Activated naive CD4-positive, alpha-beta T cell treated with anti-CD3 and anti-CD28 coated beads, Interleukin-2, amount 50 U/mL, for 16 hours (primary cell): Measurements from ENCODE around the gene AFAP1.

Experiments
- DNase-seq: peaks from one replicate; pipeline ENCODE4 v3.0.0-alpha.2; 2020

AFAP1 gene

GRCh38 chr4:7766086-7766485 is 173.6 kb downstream of the AFAP1 start:
- DNase-seq, result no peak

GRCh38 chr4:7765666-7766065 is 174.0 kb downstream of the AFAP1 start:
- DNase-seq, result no peak

DNA sequence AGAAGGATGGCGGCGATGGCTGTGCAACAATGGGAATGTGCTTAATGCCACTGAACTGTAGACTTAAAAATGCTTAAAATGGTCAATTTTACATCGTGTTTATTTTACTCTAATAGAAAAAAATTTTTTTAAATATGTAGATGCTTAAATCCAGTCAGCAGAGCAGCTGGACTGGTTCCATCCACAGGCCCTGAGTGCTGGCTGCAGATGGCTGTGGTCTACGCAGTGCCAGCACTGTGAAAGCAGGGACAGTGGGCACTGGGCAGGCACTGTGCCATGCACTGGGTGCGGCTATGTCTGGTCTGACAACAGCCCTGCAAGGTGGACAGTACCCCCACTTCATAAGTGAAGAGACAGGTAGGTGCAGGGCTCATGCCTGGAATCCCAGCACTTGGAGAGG is 175.2 kb downstream of the AFAP1 start:
- no peak for DNase-seq

DNA sequence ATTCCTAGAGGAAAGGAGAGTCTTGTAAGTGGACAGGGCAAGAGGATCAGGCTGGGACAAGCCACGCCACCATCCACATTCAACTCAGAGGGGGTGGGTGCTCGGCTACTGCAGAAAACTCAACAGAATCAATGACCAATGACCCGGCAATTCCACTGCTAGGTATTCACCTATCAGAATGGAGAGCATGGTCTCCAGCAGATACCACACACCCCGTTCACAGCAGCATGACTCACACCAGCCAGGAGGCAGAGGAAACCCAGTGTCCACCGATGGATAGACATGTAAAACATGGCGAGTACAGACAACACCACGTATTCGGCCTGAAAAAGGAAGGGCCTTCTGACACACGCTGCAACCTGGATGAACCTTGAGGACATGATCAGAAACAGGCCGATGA is 175.9 kb downstream of the AFAP1 start:
- DNase-seq, result no peak

DNA sequence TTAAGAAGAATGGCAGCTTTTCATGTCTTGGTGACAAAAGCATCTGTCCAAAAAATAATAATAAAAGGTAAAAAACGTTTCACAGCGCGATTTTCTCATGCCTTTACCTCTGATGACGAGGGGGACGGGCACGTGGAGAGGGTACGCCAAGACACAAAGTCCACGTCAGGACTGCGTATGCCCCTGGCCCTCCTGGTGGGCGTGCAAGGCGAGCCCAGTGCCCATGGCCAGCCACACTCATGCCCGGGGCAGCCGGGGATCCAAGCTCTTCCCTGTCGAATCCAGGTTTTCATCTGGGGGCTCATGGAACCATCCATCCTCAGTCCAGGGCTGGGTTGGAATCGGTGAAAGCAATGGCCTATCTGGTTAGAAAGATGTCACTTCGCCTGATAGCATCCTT is 176.6 kb downstream of the AFAP1 start:
- no peak for DNase-seq

- no peak for DNase-seq
Measured at GRCh38 chr4:7762376-7763030, 177.2 kb downstream of the AFAP1 start.

- peak; percentile 62 for DNase-seq
Measured at GRCh38 chr4:7761720-7762119, 177.9 kb downstream of the AFAP1 start.

DNA sequence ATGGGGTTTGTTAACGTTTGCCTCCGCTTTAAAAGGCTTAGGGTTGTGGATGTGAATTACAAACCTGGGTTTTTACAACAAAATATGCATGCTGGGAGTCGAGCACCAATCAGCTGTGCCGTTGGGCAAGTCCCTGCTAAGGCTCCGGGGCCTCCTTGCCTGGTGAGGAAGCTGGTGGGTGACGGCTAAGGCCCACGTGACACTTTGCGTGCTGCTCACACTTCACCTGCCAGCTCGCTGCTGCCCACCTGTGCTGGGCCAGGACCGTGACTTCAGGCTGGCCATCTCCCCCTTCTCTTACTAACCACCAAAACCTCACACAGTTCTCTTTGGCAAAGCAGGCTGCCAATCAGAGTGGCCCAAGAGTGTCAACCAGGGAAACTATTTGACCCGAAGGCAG is 178.3 kb downstream of the AFAP1 start:
- no peak for DNase-seq

GRCh38 chr4:7760706-7761105 is 179.0 kb downstream of the AFAP1 start:
- DNase-seq, result no peak

DNA sequence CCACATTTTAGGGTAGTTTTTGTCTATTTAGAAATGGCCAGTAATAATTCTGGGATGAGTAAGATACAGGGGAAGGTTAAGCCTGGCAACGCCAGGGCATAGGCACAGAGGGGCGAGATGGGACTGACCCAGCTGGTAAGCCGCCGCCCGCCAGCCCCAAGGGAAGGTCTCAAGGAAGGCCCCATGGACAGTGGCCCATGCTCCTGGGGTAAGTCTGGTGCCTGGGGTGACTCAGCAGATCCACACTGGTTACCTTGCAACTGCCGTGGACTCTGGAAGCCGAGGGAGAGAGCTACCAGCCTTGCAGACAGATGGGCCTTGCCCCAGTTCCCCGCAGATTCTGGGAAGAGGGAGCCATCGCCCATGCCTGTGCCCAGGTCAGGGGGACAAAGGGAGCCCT is 179.4 kb downstream of the AFAP1 start:
- DNase-seq, result no peak

DNA sequence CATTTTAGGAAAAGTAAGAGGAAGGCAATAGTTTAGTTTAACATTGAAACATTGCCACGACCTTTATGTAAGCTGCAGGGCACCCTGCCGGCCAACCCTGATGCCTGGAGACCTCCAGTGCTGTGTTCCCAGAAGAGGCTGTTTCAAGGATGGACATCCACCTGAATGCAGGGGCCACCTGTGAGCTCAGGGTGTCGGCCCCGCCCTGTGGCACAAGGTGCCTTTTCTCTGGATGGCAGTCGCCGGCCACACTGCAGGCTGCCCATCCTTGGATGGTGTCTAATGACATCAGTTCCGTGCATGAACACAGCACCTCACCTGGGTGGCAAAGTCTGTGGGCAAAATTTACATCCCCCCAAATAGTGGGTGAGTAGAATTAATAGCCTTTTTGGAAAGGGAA is 180.0 kb downstream of the AFAP1 start:
- DNase-seq, result no peak

DNA sequence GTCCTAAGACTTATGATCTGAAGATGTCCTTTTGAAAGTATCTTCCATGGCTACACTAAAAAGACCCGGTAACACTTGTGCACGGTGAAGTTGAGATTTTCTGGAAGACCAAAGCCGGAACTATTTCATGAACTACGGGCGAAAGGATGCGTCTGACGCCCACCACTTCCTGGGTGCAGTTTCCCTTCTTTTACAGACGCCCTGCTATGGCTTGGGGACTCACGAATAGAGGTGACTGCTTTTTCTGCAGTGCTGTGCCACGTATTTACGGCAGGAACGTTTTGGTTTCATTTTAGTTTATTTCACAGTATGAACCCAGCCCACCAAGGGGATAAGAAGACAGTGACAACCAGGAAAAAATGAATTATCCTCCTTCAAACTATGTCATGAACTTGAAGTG is 180.4 kb downstream of the AFAP1 start:
- peak; percentile 72 for DNase-seq

DNA sequence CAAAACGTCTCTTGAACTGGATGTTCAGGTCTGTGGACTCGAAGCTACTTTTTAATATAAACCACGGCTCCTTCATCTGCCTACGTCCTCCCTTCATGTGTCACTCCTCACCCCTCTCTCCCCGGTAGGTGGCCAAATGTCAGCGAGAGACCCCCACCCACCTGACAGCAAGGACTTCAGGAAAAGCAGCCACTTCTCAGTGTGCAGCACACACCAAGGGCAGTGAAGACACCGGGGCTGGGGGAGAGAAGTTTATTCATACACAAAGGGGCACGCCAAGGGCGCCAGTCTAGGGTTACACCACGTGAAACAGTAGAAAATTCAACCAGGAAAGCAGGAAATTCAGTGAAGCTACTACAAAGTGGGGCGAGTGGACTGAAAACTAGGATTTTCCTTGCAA is 181.2 kb downstream of the AFAP1 start:
- DNase-seq, result no peak

- no peak for DNase-seq
Measured at GRCh38 chr4:7757501-7758471, 181.9 kb downstream of the AFAP1 start.

DNA sequence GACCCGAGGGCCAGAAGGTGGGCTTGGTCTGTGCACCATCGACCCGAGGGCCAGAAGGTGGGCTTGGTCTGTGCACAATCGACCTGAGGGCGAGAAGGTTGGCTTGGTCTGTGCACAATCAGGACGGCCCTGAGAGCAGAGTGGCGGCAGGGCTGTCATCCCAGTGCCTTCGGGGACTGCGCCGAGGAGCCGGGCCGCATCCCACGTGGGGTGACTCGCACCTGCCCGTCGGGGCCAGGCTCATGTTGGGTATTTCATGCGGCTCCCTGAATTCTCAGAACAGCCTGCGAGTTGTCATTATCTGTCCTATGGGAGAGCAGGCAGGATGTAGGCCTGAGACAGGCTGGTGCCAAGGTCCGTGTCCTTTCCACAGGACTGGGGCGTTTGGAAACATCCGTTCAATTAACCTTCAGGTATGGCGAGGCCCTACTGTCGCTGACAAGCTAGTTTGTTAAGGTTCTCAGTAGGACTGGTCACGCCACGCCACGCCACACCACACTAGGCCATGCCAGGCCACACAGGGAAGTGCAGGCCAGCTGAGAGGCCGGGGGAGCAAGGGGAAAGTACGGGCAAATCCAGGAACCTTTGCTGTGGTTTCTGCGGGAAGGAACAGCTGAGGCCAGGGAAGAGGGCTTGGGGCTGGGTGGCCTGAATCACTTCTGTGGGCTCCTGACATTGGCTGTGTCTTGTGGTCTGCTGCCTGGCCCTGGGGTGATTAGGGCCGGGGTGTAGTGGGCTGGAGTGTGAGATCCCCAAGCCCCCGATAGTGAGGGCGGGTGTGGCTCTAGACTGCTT is 182.9 kb downstream of the AFAP1 start:
- no peak for DNase-seq

- no peak for DNase-seq
Measured at GRCh38 chr4:7756071-7756470, 183.6 kb downstream of the AFAP1 start.

DNA sequence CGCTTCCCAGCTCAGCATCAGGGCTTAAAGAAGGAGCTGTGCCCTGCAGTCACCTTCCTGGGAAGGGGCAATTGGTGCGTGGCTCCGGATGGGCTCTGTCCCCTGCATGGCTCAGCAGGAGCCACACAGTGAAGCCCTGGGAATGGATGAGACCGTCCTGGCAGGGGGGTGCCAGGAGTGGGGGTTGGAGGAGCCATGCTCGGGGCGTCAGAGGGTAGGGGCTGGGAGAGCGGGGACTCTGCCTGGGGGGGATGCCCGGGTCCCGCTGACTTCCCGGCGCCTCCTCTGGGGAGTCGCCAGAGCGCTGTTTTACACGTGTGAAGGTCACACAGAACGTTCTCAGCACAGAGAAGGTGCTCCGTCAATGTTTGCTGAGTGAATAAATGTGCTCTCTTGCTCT is 184.1 kb downstream of the AFAP1 start:
- DNase-seq, result no peak

- DNase-seq, result no peak
Measured at GRCh38 chr4:7754565-7755262, 184.9 kb downstream of the AFAP1 start.

DNA sequence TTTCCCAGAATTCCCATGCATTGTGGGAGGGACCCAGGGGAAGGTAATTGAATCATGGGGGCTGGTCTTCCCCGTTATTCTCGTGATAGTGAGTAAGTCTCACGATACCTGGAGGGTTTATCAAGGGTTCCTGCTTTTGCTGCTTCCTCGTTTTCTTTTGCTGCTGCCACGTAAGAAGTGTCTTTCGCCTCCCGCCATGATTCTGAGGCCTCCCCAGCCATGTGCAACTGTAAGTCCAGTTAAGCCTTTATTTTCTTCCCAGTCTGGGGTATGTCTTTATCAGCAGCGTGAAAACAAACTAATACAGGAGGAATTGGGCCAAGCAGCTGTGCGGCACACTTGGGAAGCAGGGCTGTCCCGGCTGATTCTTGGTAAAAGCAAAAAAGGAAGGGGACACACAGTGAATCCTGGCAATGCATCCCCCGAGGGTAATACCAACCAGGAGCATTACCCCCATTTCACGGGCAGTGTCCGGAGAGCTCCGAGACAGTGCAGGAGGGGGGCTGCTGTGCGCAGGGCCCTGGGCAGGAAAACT is 185.7 kb downstream of the AFAP1 start:
- no peak for DNase-seq

DNA sequence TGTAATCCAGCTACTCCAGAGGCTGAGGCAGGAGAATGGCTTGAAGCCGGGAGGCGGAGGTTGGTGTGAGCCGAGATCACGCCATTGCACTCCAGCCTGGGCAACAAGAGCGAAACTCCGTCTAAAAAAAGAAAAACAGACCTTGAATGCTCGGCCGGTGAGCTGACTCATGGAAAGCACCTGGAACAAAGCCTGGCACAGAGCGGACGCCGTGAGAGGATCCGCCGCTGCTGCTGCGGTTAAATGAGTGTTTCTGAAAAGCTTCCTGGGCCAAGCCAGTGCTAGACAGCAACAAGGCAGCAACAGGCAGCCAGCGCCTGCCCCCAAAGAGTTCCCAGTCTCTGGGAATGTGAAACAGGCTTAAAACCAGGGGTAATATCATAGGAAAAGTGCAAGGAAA is 186.4 kb downstream of the AFAP1 start:
- no peak for DNase-seq

DNA sequence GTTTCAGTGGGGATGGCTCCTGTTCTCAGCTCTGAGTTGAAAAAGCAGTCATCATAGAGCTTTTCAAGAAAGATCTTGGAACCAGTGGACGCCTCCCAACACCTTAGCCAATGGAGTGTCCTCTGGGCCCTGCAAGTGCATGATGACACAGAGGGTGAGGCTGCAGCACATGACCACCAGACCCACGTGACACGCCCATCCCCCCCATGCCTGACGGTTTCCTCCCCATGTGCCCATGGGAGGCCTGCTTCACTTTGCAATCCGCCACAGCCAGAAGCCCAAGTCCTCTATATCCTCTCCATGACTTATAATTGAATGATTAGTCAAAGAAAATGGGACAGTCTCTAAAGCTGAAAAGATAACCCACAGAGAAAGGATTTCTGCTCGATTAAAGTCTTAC is 187.0 kb downstream of the AFAP1 start:
- DNase-seq, result no peak

- DNase-seq, result no peak
Measured at GRCh38 chr4:7750972-7751371, 188.7 kb downstream of the AFAP1 start.

- no peak for DNase-seq
Measured at GRCh38 chr4:7750523-7750922, 189.1 kb downstream of the AFAP1 start.
